ENCODE results near the gene TCEAL9. TPM values are rescaled to one million over a fixed set of nuclear protein-coding genes. Genes with fewer than 3 reads are reported as not detected.
"Not testable (repeated sequence)": the region's sequence is repeated elsewhere in the genome, so short reads cannot be mapped to it uniquely, and the experiment has no call there.

The TCEAL9 gene
- total RNA-seq, 2 donors from 2014 or later, result 97.6 to 125 TPM

DNA sequence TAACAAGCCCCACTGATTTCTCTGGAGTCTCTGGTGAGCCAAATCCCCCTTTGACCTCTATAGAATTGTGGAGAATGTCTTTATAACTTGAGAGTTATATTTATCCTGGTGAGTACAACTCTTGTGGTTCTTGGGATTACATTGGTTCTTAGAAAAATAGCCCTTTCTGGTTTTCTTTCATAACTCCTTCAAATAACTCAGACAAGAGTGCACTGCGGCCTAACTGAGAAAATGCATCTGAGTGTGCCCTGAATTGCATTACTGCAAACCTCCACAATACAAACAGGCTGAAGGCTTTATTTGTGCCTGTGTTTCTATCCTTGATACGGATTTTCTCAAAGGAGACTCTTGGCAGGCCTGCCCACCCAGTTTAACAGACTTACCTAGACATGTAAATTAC is 22.7 kb downstream of the TCEAL9 start:
- H3K9me3 ChIP-seq (ENCODE audit: control insufficient read depth, low read length), result no peaks in the 10 kb centered on the region
- 64 to 100% methylated on average over 1 to 2 of the region's 2 CpGs for WGBS, 2 experiments (ENCODE audit: insufficient coverage in 1 of 2, insufficient read length in 1 of 2)
- Mint-ChIP-seq H3K27me3 (ENCODE audit: insufficient read depth) (no peaks in the 10 kb centered on the region), H3K9me3 (peaks cover 21% of the 10 kb centered on the region), H3K4me3 (peak overlapping the region; percentile 73), H3K27ac (peak overlapping the region; percentile 57), H3K36me3 (ENCODE audit: low read depth) (peaks cover 26% of the 10 kb centered on the region), H3K4me1 (peaks cover 16% of the 10 kb centered on the region)
- H3K9ac ChIP-seq (ENCODE audit: extremely low read depth, low read length, poor library complexity, severe bottlenecking), result no peak overlapping the region
- no peaks in the 10 kb centered on the region for H3K4me1 ChIP-seq (ENCODE audit: control insufficient read depth, insufficient read depth, low read length)
- TF ChIP-seq CTCF (conservative IDR thresholded peaks at IDR 0.05), result peak; percentile 10
- no peaks in the 10 kb centered on the region for H3K27me3 ChIP-seq (ENCODE audit: control insufficient read depth, insufficient read depth, low read length, poor library complexity, severe bottlenecking)
- H3K27ac ChIP-seq (ENCODE audit: low read depth, low read length), result no peak overlapping the region
- DNase-seq, result no peak
- H3K4me3 ChIP-seq (ENCODE audit: low read length), result peak overlapping the region; percentile 88
- H3K36me3 ChIP-seq (ENCODE audit: control insufficient read depth, insufficient read depth, low read length), result peaks cover 25% of the 10 kb centered on the region

DNA sequence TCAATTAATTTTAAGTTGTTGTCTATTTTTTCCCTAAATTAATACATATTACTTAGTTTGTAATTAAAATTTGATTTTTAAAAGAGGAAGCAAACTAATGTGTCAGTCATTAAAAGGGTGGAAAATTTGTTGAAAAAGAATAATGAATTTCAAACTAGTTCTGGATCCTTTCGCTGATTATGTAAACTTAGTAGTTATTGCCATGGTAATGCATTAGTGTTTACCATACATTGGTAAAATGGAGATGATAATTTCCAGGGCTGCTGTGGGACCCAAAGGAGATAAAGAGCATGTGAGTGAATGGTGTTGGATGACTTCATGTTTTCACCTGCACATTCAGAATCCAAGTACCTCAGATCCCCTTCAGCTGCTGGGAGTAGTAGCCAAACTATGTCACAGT is 26.6 kb downstream of the TCEAL9 start:
- no peak for DNase-seq
- no peak for TF ChIP-seq CTCF (conservative IDR thresholded peaks at IDR 0.05)
- H3K4me3 Mint-ChIP-seq, result no peak overlapping the region
- no peak overlapping the region for H3K27ac Mint-ChIP-seq
- no peaks in the 10 kb centered on the region for H3K27me3 Mint-ChIP-seq (ENCODE audit: insufficient read depth)
- H3K27ac ChIP-seq (ENCODE audit: low read depth, low read length), result no peak overlapping the region
- peaks cover 17% of the 10 kb centered on the region for H3K36me3 ChIP-seq (ENCODE audit: control insufficient read depth, insufficient read depth, low read length)
- no peaks in the 10 kb centered on the region for H3K27me3 ChIP-seq (ENCODE audit: control insufficient read depth, insufficient read depth, low read length, poor library complexity, severe bottlenecking)
- no peak overlapping the region for H3K4me3 ChIP-seq (ENCODE audit: low read length)
- H3K4me1 Mint-ChIP-seq, result peaks cover 37% of the 10 kb centered on the region
- peaks cover 3% of the 10 kb centered on the region for H3K4me1 ChIP-seq (ENCODE audit: control insufficient read depth, insufficient read depth, low read length)
- 96% methylated on average over 1 of the region's 1 CpG; no CpG with 5 or more reads in 1 of the 2 experiments for WGBS, 2 experiments (ENCODE audit: insufficient coverage in 1 of 2, insufficient read length in 1 of 2)
- H3K36me3 Mint-ChIP-seq (ENCODE audit: low read depth), result peaks cover 19% of the 10 kb centered on the region
- peaks cover 15% of the 10 kb centered on the region for H3K9me3 Mint-ChIP-seq
- H3K9ac ChIP-seq (ENCODE audit: extremely low read depth, low read length, poor library complexity, severe bottlenecking), result no peak overlapping the region
- no peaks in the 10 kb centered on the region for H3K9me3 ChIP-seq (ENCODE audit: control insufficient read depth, low read length)

- Histone ChIP-seq H3K9ac (ENCODE audit: extremely low read depth, low read length, poor library complexity, severe bottlenecking) (peak overlapping the region; percentile 74), H3K27ac (ENCODE audit: low read depth, low read length) (peak overlapping the region; percentile 49), H3K36me3 (ENCODE audit: control insufficient read depth, insufficient read depth, low read length) (peaks cover 1% of the 10 kb centered on the region), H3K4me1 (ENCODE audit: control insufficient read depth, insufficient read depth, low read length) (peaks cover 3% of the 10 kb centered on the region), H3K4me3 (ENCODE audit: low read length) (no peak overlapping the region), H3K27me3 (ENCODE audit: control insufficient read depth, insufficient read depth, low read length, poor library complexity, severe bottlenecking) (no peaks in the 10 kb centered on the region), H3K9me3 (ENCODE audit: control insufficient read depth, low read length) (no peaks in the 10 kb centered on the region)
- DNase-seq, result no peak
- Mint-ChIP-seq H3K27me3 (ENCODE audit: insufficient read depth) (no peaks in the 10 kb centered on the region), H3K36me3 (ENCODE audit: low read depth) (peaks cover 8% of the 10 kb centered on the region), H3K9me3 (peaks cover 15% of the 10 kb centered on the region), H3K4me3 (no peak overlapping the region), H3K27ac (peak overlapping the region; percentile 80), H3K4me1 (peaks cover 39% of the 10 kb centered on the region)
- WGBS, 2 experiments (ENCODE audit: insufficient coverage in 1 of 2, insufficient read length in 1 of 2), result 55 to 62% methylated on average over 2 of the region's 2 CpGs
- no peak for TF ChIP-seq CTCF (conservative IDR thresholded peaks at IDR 0.05)
Observed at GRCh38 chrX:103384672-103385071, 28.4 kb downstream of the TCEAL9 start.

- not testable (repeated sequence) for H3K9me3 ChIP-seq (ENCODE audit: control insufficient read depth, low read length); H3K36me3 ChIP-seq (ENCODE audit: control insufficient read depth, insufficient read depth, low read length); DNase-seq; H3K27me3 ChIP-seq (ENCODE audit: control insufficient read depth, insufficient read depth, low read length, poor library complexity, severe bottlenecking); H3K4me1 ChIP-seq (ENCODE audit: control insufficient read depth, insufficient read depth, low read length); H3K4me3 Mint-ChIP-seq; H3K4me3 ChIP-seq (ENCODE audit: low read length); H3K27me3 Mint-ChIP-seq (ENCODE audit: insufficient read depth); H3K36me3 Mint-ChIP-seq (ENCODE audit: low read depth); H3K27ac ChIP-seq (ENCODE audit: low read depth, low read length)
- Mint-ChIP-seq H3K9me3 (peaks cover 15% of the 10 kb centered on the region), H3K27ac (peak overlapping the region; percentile 80), H3K4me1 (peaks cover 45% of the 10 kb centered on the region)
- WGBS, 2 experiments (ENCODE audit: insufficient coverage in 1 of 2, insufficient read length in 1 of 2), result 20% methylated on average over 1 of the region's 5 CpGs; no CpG with 5 or more reads in 1 of the 2 experiments
- H3K9ac ChIP-seq (ENCODE audit: extremely low read depth, low read length, poor library complexity, severe bottlenecking), result peak overlapping the region; percentile 74
Observed at GRCh38 chrX:103385283-103385830, 29.1 kb downstream of the TCEAL9 start.

Measured in endodermal cell (in vitro differentiated cells).